ENCODE results near the gene CFAP251.

CFAP251 gene

DNA sequence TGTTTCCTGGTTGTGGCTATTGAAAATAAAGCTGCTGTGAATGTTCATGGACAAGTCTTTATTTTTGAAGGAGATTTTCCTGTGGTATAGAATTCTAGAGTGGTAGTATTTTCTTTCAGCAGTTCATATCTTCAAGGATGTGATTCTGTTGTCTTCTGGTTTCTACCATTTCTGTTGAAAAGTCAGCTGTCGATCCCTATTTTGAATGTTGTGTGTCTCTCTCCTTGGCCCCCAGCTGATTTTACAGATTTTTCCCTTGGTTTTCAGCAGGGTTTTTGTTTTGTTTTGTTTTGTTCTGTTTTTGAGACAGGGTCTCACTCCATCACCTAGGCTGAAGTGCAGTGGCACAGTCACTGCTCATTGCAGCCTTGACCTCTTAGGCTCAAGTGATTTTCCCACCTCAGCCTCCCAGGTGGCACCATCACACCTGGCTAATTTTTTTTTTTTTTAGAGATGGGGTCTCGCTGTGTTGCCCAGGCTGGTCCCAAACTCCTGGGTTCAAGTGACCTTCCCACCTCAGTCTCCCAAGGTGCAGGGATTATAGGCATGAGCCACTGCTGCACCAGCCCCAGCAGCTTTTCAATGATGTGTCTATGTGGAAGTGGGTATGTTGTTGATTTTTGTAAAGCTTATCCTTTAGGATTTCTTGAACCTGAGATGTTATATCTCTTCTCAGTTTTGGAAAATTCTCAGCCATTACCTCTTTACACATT lies 28.1 kb downstream of the CFAP251 start:
- no peak for TF ChIP-seq ZBTB7A (IDR thresholded peaks at IDR 0.05; ENCODE audit: low read depth)

- TF ChIP-seq, protein P1, sequence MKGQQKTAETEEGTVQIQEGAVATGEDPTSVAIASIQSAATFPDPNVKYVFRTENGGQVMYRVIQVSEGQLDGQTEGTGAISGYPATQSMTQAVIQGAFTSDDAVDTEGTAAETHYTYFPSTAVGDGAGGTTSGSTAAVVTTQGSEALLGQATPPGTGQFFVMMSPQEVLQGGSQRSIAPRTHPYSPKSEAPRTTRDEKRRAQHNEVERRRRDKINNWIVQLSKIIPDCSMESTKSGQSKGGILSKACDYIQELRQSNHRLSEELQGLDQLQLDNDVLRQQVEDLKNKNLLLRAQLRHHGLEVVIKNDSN (IDR thresholded peaks at IDR 0.05): no peak
- TF ChIP-seq NFIC (IDR thresholded peaks at IDR 0.05): no peak
- TF ChIP-seq, protein P2, sequence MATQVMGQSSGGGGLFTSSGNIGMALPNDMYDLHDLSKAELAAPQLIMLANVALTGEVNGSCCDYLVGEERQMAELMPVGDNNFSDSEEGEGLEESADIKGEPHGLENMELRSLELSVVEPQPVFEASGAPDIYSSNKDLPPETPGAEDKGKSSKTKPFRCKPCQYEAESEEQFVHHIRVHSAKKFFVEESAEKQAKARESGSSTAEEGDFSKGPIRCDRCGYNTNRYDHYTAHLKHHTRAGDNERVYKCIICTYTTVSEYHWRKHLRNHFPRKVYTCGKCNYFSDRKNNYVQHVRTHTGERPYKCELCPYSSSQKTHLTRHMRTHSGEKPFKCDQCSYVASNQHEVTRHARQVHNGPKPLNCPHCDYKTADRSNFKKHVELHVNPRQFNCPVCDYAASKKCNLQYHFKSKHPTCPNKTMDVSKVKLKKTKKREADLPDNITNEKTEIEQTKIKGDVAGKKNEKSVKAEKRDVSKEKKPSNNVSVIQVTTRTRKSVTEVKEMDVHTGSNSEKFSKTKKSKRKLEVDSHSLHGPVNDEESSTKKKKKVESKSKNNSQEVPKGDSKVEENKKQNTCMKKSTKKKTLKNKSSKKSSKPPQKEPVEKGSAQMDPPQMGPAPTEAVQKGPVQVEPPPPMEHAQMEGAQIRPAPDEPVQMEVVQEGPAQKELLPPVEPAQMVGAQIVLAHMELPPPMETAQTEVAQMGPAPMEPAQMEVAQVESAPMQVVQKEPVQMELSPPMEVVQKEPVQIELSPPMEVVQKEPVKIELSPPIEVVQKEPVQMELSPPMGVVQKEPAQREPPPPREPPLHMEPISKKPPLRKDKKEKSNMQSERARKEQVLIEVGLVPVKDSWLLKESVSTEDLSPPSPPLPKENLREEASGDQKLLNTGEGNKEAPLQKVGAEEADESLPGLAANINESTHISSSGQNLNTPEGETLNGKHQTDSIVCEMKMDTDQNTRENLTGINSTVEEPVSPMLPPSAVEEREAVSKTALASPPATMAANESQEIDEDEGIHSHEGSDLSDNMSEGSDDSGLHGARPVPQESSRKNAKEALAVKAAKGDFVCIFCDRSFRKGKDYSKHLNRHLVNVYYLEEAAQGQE (IDR thresholded peaks at IDR 0.05; ENCODE audit: low read depth): no peak
- TF ChIP-seq RAD21 (IDR thresholded peaks at IDR 0.05; ENCODE audit: low read depth): no peak
- no peak for TF ChIP-seq CEBPB (IDR thresholded peaks at IDR 0.05)
- TF ChIP-seq EP300 (IDR thresholded peaks at IDR 0.05; ENCODE audit: borderline replicate concordance): no peak
Observed at GRCh38 chr12:121947981-121948380, 29.6 kb downstream of the CFAP251 start.

GRCh38 chr12:121949648-121950397 lies 31.4 kb downstream of the CFAP251 start:
- TF ChIP-seq, protein P1 (IDR thresholded peaks at IDR 0.05): peak; percentile 63
- TF ChIP-seq TCF12 (IDR thresholded peaks at IDR 0.05; ENCODE audit: low read depth): no peak

- no peak for TF ChIP-seq CREB1 (IDR thresholded peaks at IDR 0.05; ENCODE audit: low read depth)
- no peak for TF ChIP-seq ZBTB7A (IDR thresholded peaks at IDR 0.05; ENCODE audit: low read depth)
- TF ChIP-seq MAX (IDR thresholded peaks at IDR 0.05): no peak
- no peak for TF ChIP-seq TCF12 (IDR thresholded peaks at IDR 0.05; ENCODE audit: low read depth)
- TF ChIP-seq YY1 (IDR thresholded peaks at IDR 0.05; ENCODE audit: low read depth): no peak
- no peak for TF ChIP-seq FOXM1 (IDR thresholded peaks at IDR 0.05; ENCODE audit: borderline replicate concordance, low read depth)
- no peak for TF ChIP-seq NFIC (IDR thresholded peaks at IDR 0.05)
- no peak for TF ChIP-seq TEAD4 (IDR thresholded peaks at IDR 0.05)
- TF ChIP-seq CEBPB (IDR thresholded peaks at IDR 0.05): no peak
- TF ChIP-seq RAD21 (IDR thresholded peaks at IDR 0.05; ENCODE audit: low read depth): no peak
- TF ChIP-seq TAF1 (IDR thresholded peaks at IDR 0.05; ENCODE audit: low read depth): no peak
- TF ChIP-seq, protein P2 (IDR thresholded peaks at IDR 0.05; ENCODE audit: low read depth): no peak
- no peak for TF ChIP-seq EP300 (IDR thresholded peaks at IDR 0.05; ENCODE audit: borderline replicate concordance)
- TF ChIP-seq, protein P1 (IDR thresholded peaks at IDR 0.05): no peak
- no peak for TF ChIP-seq EGR1 (IDR thresholded peaks at IDR 0.05)
Observed at GRCh38 chr12:121953117-121953692, 34.8 kb downstream of the CFAP251 start.

GRCh38 chr12:121953695-121954094 lies 35.3 kb downstream of the CFAP251 start:
- TF ChIP-seq TCF12 (IDR thresholded peaks at IDR 0.05; ENCODE audit: low read depth) (no peak), TAF1 (IDR thresholded peaks at IDR 0.05; ENCODE audit: low read depth) (no peak), ZBTB7A (IDR thresholded peaks at IDR 0.05; ENCODE audit: low read depth) (no peak)

Measured in Ishikawa (cell line).